Neural progenitor cell (in vitro differentiated cells): ENCODE data around the gene CNPY1. TPM values are rescaled to one million over a fixed set of nuclear protein-coding genes. Genes with fewer than 3 reads are reported as not detected.

ENCODE experiments used
- DNase-seq: peaks from one replicate; pipeline ENCODE4 v3.0.0-alpha.2; 2016; ENCODE audit warnings: low spot score
- H2AFZ ChIP-seq: fragments of 200-600 bp; sonication (generic); replicated peaks from 2 replicates; pipeline ENCODE4 v1.6.1; 2016; ENCODE audit warnings: antibody characterized with exemption
- H3F3A ChIP-seq: fragments of 200-600 bp; sonication (generic); 2 replicates; pipeline ENCODE4 v1.6.1; 2016; ENCODE audit warnings: antibody characterized with exemption, low read depth
- H3K27ac ChIP-seq: fragments of 200-600 bp; sonication (generic); 2 replicates; pipeline ENCODE4 v1.5.1; 2016; ENCODE audit warnings: mild to moderate bottlenecking
- H3K27me3 ChIP-seq: fragments of 200-600 bp; sonication (generic); 2 replicates; pipeline ENCODE4 v1.6.1; 2016; ENCODE audit warnings: mild to moderate bottlenecking, moderate library complexity
- H3K36me3 ChIP-seq: fragments of 200-600 bp; sonication (generic); 2 replicates; pipeline ENCODE4 v1.5.1; 2016
- H3K4me1 ChIP-seq: fragments of 200-600 bp; sonication (generic); 2 replicates; pipeline ENCODE4 v1.6.1; 2016; ENCODE audit warnings: mixed run types
- H3K4me2 ChIP-seq: fragments of 200-600 bp; sonication (generic); 2 replicates; pipeline ENCODE4 v1.6.1; 2016
- H3K4me3 ChIP-seq: fragments of 200-600 bp; sonication (generic); 2 replicates; pipeline ENCODE4 v1.5.1; 2016
- H3K79me2 ChIP-seq: fragments of 200-600 bp; sonication (generic); 2 replicates; pipeline ENCODE4 v1.6.1; 2016; ENCODE audit warnings: low read depth
- H3K9ac ChIP-seq: fragments of 200-600 bp; sonication (generic); 2 replicates; pipeline ENCODE4 v1.6.1; 2016
- H3K9me3 ChIP-seq: fragments of 200-600 bp; sonication (generic); 2 replicates; pipeline ENCODE4 v1.5.1; 2016; ENCODE audit warnings: low read depth
- H4K20me1 ChIP-seq: fragments of 200-600 bp; sonication (generic); 2 replicates; pipeline ENCODE4 v1.6.1; 2016; ENCODE audit warnings: low read depth
- H3K27ac Mint-ChIP-seq: 3 replicates; pipeline ENCODE4 v1.8.0; 2021; ENCODE audit warnings: mixed read lengths
- H3K27me3 Mint-ChIP-seq: 2 replicates; pipeline ENCODE4 v1.8.0; 2022; ENCODE audit warnings: low read depth, mild to moderate bottlenecking, inconsistent platforms, moderate library complexity, mixed read lengths; ENCODE audit not compliant: insufficient read depth
- H3K36me3 Mint-ChIP-seq: 3 replicates; pipeline ENCODE4 v1.8.0; 2021; ENCODE audit warnings: mixed read lengths
- H3K4me1 Mint-ChIP-seq: 3 replicates; pipeline ENCODE4 v1.8.0; 2021; ENCODE audit warnings: mixed read lengths
- H3K4me3 Mint-ChIP-seq: 3 replicates; pipeline ENCODE4 v1.8.0; 2021; ENCODE audit warnings: mild to moderate bottlenecking, moderate library complexity, mixed read lengths
- H3K9me3 Mint-ChIP-seq: 3 replicates; pipeline ENCODE4 v1.8.0; 2020; ENCODE audit warnings: mixed read lengths
- EZH2 ChIP-seq: fragments of 200-600 bp; sonication (generic); IDR thresholded peaks from 2 replicates; pipeline ENCODE4 v1.6.1; 2017; ENCODE audit warnings: antibody characterized with exemption, mild to moderate bottlenecking, moderate library complexity
- EZH2phosphoT487 ChIP-seq: fragments of 200-600 bp; sonication (generic); IDR thresholded peaks from 2 replicates; pipeline ENCODE4 v1.6.1; 2017; ENCODE audit warnings: antibody characterized with exemption
- total RNA-seq: library from RNA; depleted of rRNA; stranded (reverse); fragments of >200 nt; gene quantifications from 2 replicates; pipeline ENCODE4 v1.2.3, GENCODE V29; 2015; ENCODE audit warnings: low replicate concordance
- TF ChIP-seq, protein P1 (sequence below): fragments of 200-600 bp; sonication (generic); IDR thresholded peaks from 2 replicates; pipeline ENCODE4 v1.5.1; 2017; ENCODE audit warnings: antibody characterized with exemption, mild to moderate bottlenecking

Gene CNPY1
- total RNA-seq, 1 donor from 2014 or later = not detected

DNA sequence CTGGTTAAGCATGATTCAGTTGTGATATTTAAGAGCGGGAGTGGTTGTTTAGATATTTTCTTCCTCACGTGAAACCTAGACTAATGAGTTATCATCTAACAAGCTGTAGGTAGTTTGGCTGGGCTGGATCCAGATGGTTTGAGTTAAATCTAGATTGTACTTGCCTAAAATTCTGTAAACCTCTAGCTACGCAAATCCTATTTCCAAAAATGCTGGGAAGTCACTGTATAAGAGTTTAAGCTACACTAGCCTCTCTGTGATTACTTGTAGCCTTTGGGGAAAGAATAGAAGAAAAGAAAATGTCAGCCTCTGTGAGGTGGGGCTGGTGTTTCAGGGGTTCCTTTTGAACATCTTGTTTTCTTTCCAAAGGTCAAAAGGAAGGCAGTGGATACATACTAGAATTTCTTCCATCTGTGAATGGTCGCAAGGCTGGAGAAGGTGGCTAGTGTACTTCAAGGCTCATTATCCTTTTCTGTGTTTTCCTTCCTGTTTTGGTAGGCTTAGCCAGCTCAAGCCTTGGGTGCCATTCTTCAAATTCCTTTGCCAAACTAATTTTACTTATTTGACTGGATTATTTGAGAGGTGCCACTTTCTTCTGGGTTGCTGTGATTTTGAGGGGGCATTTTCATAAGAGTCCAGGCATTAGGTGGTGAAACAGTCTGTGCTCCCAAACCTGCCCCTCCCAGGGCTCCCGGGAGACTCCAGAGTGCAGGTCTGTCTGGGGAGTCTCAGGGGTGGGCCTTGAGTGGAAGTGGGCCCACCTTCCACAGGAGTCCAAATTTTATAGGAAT, 93.7 kb downstream of the CNPY1 start:
- Histone ChIP-seq H3K9ac (no peak overlapping the region), H3K4me2 (no peak overlapping the region), H3K36me3 (no peaks in the 10 kb centered on the region), H3K4me3 (no peak overlapping the region), H4K20me1 (peaks cover 96% of the 10 kb centered on the region), H3K79me2 (no peaks in the 10 kb centered on the region), H3K27me3 (peaks cover 98% of the 10 kb centered on the region), H3F3A (peaks cover 18% of the 10 kb centered on the region), H3K9me3 (no peaks in the 10 kb centered on the region), H2AFZ (no peak overlapping the region), H3K27ac (no peak overlapping the region), H3K4me1 (peaks cover 19% of the 10 kb centered on the region)
- H3K4me3 Mint-ChIP-seq = peak overlapping the region; percentile 78
- peaks cover 2% of the 10 kb centered on the region for H3K9me3 Mint-ChIP-seq
- H3K36me3 Mint-ChIP-seq = no peaks in the 10 kb centered on the region
- peaks cover 81% of the 10 kb centered on the region for H3K27me3 Mint-ChIP-seq
- peaks cover 58% of the 10 kb centered on the region for H3K4me1 Mint-ChIP-seq
- no peak for TF ChIP-seq EZH2
- H3K27ac Mint-ChIP-seq = no peak overlapping the region
- no peak for DNase-seq

DNA sequence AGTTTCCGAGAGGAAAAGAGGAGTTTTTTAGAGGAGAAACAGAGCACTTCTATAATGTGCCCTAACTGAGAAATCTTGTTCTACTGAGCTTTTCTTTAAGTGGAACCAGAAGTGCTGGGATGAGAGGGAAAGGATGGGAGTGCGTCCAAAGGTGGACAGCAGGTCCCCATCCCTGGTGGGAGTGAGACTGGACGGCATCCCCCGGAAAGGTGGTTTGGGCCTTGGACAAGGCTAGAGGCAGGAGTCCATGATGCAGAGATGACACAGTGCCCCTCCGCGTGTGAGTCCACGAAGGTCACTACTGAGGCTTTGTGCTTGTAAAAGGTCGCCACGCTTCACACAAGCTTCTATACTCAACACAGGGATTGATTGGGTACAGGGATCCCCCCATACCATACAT, 94.5 kb downstream of the CNPY1 start:
- Histone ChIP-seq H4K20me1 (peaks cover 100% of the 10 kb centered on the region), H3K9ac (no peak overlapping the region), H2AFZ (no peak overlapping the region), H3K27me3 (peaks cover 100% of the 10 kb centered on the region), H3K79me2 (no peaks in the 10 kb centered on the region), H3K4me1 (peaks cover 19% of the 10 kb centered on the region), H3K9me3 (no peaks in the 10 kb centered on the region), H3F3A (peaks cover 18% of the 10 kb centered on the region), H3K4me2 (no peak overlapping the region), H3K27ac (no peak overlapping the region), H3K36me3 (no peaks in the 10 kb centered on the region), H3K4me3 (no peak overlapping the region)
- TF ChIP-seq, protein P1, sequence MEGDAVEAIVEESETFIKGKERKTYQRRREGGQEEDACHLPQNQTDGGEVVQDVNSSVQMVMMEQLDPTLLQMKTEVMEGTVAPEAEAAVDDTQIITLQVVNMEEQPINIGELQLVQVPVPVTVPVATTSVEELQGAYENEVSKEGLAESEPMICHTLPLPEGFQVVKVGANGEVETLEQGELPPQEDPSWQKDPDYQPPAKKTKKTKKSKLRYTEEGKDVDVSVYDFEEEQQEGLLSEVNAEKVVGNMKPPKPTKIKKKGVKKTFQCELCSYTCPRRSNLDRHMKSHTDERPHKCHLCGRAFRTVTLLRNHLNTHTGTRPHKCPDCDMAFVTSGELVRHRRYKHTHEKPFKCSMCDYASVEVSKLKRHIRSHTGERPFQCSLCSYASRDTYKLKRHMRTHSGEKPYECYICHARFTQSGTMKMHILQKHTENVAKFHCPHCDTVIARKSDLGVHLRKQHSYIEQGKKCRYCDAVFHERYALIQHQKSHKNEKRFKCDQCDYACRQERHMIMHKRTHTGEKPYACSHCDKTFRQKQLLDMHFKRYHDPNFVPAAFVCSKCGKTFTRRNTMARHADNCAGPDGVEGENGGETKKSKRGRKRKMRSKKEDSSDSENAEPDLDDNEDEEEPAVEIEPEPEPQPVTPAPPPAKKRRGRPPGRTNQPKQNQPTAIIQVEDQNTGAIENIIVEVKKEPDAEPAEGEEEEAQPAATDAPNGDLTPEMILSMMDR = no peak
- no peak for TF ChIP-seq EZH2
- TF ChIP-seq EZH2phosphoT487 = no peak
- peaks cover 59% of the 10 kb centered on the region for H3K4me1 Mint-ChIP-seq
- peaks cover 3% of the 10 kb centered on the region for H3K9me3 Mint-ChIP-seq
- DNase-seq = no peak
- H3K27ac Mint-ChIP-seq = no peak overlapping the region
- peak overlapping the region; percentile 81 for H3K4me3 Mint-ChIP-seq
- H3K36me3 Mint-ChIP-seq = peaks cover 3% of the 10 kb centered on the region
- H3K27me3 Mint-ChIP-seq = peaks cover 87% of the 10 kb centered on the region

Other genes starting within 250 kb of the CNPY1 start
- gene INSIG1, start 248.7 kb downstream of the CNPY1 start, total RNA-seq = 94.3 and 96.2 TPM in 2 replicates
- not detected in 2 replicates for gene EN2, start 88.4 kb downstream of the CNPY1 start, total RNA-seq
- 31.9 and 48.6 TPM in 2 replicates for gene RBM33, start 98.1 kb upstream of the CNPY1 start, total RNA-seq